Hepatocyte (in vitro differentiated cells): ENCODE measurements around the gene RPAP2.

Experiments
- EZH2phosphoT487 ChIP-seq: fragments of 200-600 bp; sonication (generic); IDR thresholded peaks from one replicate; pipeline ENCODE4 v1.6.1; 2018; ENCODE audit warnings: antibody characterized with exemption, mild to moderate bottlenecking, low read depth, moderate library complexity; ENCODE audit not compliant: unreplicated experiment, severe bottlenecking
- TF ChIP-seq, protein P1 (sequence below): fragments of 200-600 bp; sonication (generic); IDR thresholded peaks from 2 replicates; pipeline ENCODE4 v1.5.1; 2016; ENCODE audit warnings: antibody characterized with exemption, mild to moderate bottlenecking; ENCODE audit not compliant: poor library complexity

DNA sequence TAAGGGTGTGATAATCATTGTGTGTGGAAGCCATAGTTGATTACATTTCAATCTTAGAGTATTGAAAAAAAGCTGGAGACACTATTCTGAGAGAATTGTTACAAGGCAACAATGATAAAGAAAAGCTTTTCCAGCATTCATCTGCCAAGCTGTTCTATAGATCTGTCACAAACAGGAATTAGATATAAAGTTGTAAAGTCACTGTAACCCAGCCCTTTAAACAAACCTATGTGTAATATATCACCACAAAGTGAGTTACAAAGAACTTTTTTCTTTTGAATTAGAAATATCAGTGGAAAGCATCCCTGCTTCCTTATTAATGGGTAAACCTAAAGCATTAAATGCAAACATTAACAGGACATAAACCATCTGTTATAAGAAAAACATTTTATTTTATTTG is 55.4 kb downstream of the RPAP2 start:
- TF ChIP-seq, protein P1, sequence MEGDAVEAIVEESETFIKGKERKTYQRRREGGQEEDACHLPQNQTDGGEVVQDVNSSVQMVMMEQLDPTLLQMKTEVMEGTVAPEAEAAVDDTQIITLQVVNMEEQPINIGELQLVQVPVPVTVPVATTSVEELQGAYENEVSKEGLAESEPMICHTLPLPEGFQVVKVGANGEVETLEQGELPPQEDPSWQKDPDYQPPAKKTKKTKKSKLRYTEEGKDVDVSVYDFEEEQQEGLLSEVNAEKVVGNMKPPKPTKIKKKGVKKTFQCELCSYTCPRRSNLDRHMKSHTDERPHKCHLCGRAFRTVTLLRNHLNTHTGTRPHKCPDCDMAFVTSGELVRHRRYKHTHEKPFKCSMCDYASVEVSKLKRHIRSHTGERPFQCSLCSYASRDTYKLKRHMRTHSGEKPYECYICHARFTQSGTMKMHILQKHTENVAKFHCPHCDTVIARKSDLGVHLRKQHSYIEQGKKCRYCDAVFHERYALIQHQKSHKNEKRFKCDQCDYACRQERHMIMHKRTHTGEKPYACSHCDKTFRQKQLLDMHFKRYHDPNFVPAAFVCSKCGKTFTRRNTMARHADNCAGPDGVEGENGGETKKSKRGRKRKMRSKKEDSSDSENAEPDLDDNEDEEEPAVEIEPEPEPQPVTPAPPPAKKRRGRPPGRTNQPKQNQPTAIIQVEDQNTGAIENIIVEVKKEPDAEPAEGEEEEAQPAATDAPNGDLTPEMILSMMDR, result no peak
- TF ChIP-seq EZH2phosphoT487, result no peak
